ENCODE data around the gene RBFOX2. TPM values are rescaled to one million over a fixed set of nuclear protein-coding genes. Genes with fewer than 3 reads are reported as not detected.

RBFOX2 gene
- total and polyA plus RNA-seq, 11 donors: 31.0 to 102 (median 84.0) TPM

- no peaks in the 10 kb centered on the region for H3K36me3 ChIP-seq
- ATAC-seq (peak in 2 of 4 donors; percentile 33 to 61), DNase-seq (no peak)
- no peak overlapping the region for H3K4me3 ChIP-seq
- H3K27me3 ChIP-seq: no peaks in the 10 kb centered on the region
- peak overlapping the region in 3 of 12 donors; percentile 7 to 11 (median 9) for H3K27ac ChIP-seq
- H3K4me1 ChIP-seq: peaks cover 0 to 66% (median 31%) of the 10 kb centered on the region in 12 donors
- 40 to 59% (median 51%) methylated on average over 2 of the region's 2 CpGs for WGBS, 4 donors
- H3K9me3 ChIP-seq: no peaks in the 10 kb centered on the region
- intact Hi-C loops (cut with DNase I): loop anchor here in 1 of 10 donors (5.0 kb wide), 1 partner anchor 36 kb away; no protein-coding TSS in a partner anchor
- TF ChIP-seq POLR2A (IDR thresholded peaks at IDR 0.05): no peak
- TF ChIP-seq, protein P1, sequence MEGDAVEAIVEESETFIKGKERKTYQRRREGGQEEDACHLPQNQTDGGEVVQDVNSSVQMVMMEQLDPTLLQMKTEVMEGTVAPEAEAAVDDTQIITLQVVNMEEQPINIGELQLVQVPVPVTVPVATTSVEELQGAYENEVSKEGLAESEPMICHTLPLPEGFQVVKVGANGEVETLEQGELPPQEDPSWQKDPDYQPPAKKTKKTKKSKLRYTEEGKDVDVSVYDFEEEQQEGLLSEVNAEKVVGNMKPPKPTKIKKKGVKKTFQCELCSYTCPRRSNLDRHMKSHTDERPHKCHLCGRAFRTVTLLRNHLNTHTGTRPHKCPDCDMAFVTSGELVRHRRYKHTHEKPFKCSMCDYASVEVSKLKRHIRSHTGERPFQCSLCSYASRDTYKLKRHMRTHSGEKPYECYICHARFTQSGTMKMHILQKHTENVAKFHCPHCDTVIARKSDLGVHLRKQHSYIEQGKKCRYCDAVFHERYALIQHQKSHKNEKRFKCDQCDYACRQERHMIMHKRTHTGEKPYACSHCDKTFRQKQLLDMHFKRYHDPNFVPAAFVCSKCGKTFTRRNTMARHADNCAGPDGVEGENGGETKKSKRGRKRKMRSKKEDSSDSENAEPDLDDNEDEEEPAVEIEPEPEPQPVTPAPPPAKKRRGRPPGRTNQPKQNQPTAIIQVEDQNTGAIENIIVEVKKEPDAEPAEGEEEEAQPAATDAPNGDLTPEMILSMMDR (IDR thresholded peaks at IDR 0.05): no peak
Measured at GRCh38 chr22:35986088-35986487, 42.5 kb downstream of the RBFOX2 start.

GRCh38 chr22:35985371-35985770 lies 43.3 kb downstream of the RBFOX2 start:
- ATAC-seq (no peak), DNase-seq (no peak)
- TF ChIP-seq, protein P1 (IDR thresholded peaks at IDR 0.05): no peak
- no peak for TF ChIP-seq POLR2A (IDR thresholded peaks at IDR 0.05)
- Histone ChIP-seq H3K4me3 (no peak overlapping the region), H3K36me3 (no peaks in the 10 kb centered on the region), H3K27ac (peak overlapping the region in 1 of 12 donors; percentile 7), H3K27me3 (no peaks in the 10 kb centered on the region), H3K4me1 (peaks cover 0 to 61% (median 27%) of the 10 kb centered on the region in 12 donors), H3K9me3 (no peaks in the 10 kb centered on the region)
- intact Hi-C loops (cut with DNase I): loop anchor here in 1 of 10 donors (5.0 kb wide), 1 partner anchor 37 kb away; no protein-coding TSS in a partner anchor
- 79 to 89% (median 81%) methylated on average over 3 of the region's 3 CpGs for WGBS, 4 donors

GRCh38 chr22:35984183-35985175 lies 44.1 kb downstream of the RBFOX2 start:
- Histone ChIP-seq H3K4me3 (no peak overlapping the region), H3K9me3 (no peaks in the 10 kb centered on the region), H3K27me3 (no peaks in the 10 kb centered on the region), H3K36me3 (no peaks in the 10 kb centered on the region), H3K27ac (no peak overlapping the region), H3K4me1 (peaks cover 0 to 59% (median 27%) of the 10 kb centered on the region in 12 donors)
- no peak for TF ChIP-seq POLR2A (IDR thresholded peaks at IDR 0.05)
- TF ChIP-seq, protein P1 (IDR thresholded peaks at IDR 0.05): no peak
- DNase-seq (no peak), ATAC-seq (no peak)
- WGBS, 4 donors: 87 to 90% (median 88%) methylated on average over 4 of the region's 4 CpGs
- intact Hi-C loops (cut with DNase I): loop anchor here in 2 of 10 donors (5.0 kb wide), 2 partner anchors 38 to 43 kb away; partner anchors contain the start of gene RBFOX2 (in 1 of the 2)

GRCh38 chr22:35981900-35982299 lies 46.7 kb downstream of the RBFOX2 start:
- no peak overlapping the region for H3K27ac ChIP-seq
- TF ChIP-seq POLR2A (IDR thresholded peaks at IDR 0.05): no peak
- TF ChIP-seq, protein P1 (IDR thresholded peaks at IDR 0.05): no peak
- H3K27me3 ChIP-seq: no peaks in the 10 kb centered on the region
- ATAC-seq (no peak), DNase-seq (no peak)
- H3K4me3 ChIP-seq: no peak overlapping the region
- intact Hi-C loops (cut with DNase I): loop anchor here in 1 of 10 donors (5.0 kb wide), 1 partner anchor 45 kb away; the partner anchor contains the start of gene RBFOX2
- WGBS, 4 donors: 90 to 100% (median 96%) methylated on average over 1 of the region's 1 CpG
- H3K4me1 ChIP-seq: peaks cover 0 to 54% (median 22%) of the 10 kb centered on the region in 12 donors
- H3K9me3 ChIP-seq: no peaks in the 10 kb centered on the region
- no peaks in the 10 kb centered on the region for H3K36me3 ChIP-seq
